Upper lobe of left lung (tissue), 4 donors: ENCODE results near the gene NUP210L.

Experiments
- CTCF ChIP-seq, 6 experiments: fragments of 450-650 bp in 4 of 6; fragments of 200-600 bp in 2 of 6; sonication (generic) in 2 of 6; IDR thresholded peaks; one replicate each; pipeline ENCODE4 v1.5.1; 2016 to 2019; ENCODE audit warnings: antibody characterized with exemption in 6 of 6
- EP300 ChIP-seq, 4 donors: sonication (generic); formaldehyde crosslinking; IDR thresholded peaks; one replicate each; pipeline ENCODE4 v1.5.1; 2017; ENCODE audit warnings: antibody characterized with exemption in 4 of 4, control low read depth in 2 of 4
- POLR2A ChIP-seq, 4 donors: fragments of 450-650 bp; IDR thresholded peaks; one replicate each; pipeline ENCODE4 v1.5.1; 2016 to 2017; ENCODE audit warnings: antibody characterized with exemption in 4 of 4, mild to moderate bottlenecking in 2 of 4
- POLR2AphosphoS5 ChIP-seq, 2 donors: sonication (generic); formaldehyde crosslinking; IDR thresholded peaks; one replicate each; pipeline ENCODE4 v1.5.1; 2017; ENCODE audit warnings: antibody characterized with exemption in 2 of 2

GRCh38 chr1:153967107-153967999 is 187.5 kb downstream of the NUP210L start, which contains the start of gene CREB3L4:
- peak; percentile 23 to 52 (median 42) for TF ChIP-seq CTCF (IDR thresholded peaks at IDR 0.05)
- peak in 3 of 4 donors; percentile 83 to 88 (median 86) for TF ChIP-seq POLR2A (IDR thresholded peaks at IDR 0.05)
- peak; percentile 78 to 97 for TF ChIP-seq POLR2AphosphoS5 (IDR thresholded peaks at IDR 0.05)
- TF ChIP-seq EP300 (IDR thresholded peaks at IDR 0.05) = peak in 1 of 4 donors; percentile 23
